ENCODE results near the gene GPATCH3.
"Not testable (repeated sequence)": the region's sequence is repeated elsewhere in the genome, so short reads cannot be mapped to it uniquely, and the experiment has no call there.

The GPATCH3 gene

GRCh38 chr1:26911399-26912146 lies 11.3 kb upstream of the GPATCH3 start:
- no peak for FAIRE-seq

GRCh38 chr1:26910343-26911160 lies 10.3 kb upstream of the GPATCH3 start:
- FAIRE-seq = no peak

GRCh38 chr1:26909951-26910342 lies 9.7 kb upstream of the GPATCH3 start:
- no peak for FAIRE-seq

- no peak for FAIRE-seq
These were observed 7.0 kb upstream of the GPATCH3 start for GRCh38 chr1:26907071-26907917.

- no peak for FAIRE-seq
These were observed 696 bp upstream of the GPATCH3 start for GRCh38 chr1:26900815-26901511.

- FAIRE-seq = no peak
These were observed 2.9 kb downstream of the GPATCH3 start for GRCh38 chr1:26897351-26897750.

GRCh38 chr1:26894263-26894662 lies 6.0 kb downstream of the GPATCH3 start:
- no peak for FAIRE-seq

GRCh38 chr1:26890467-26890796 lies 9.8 kb downstream of the GPATCH3 start:
- no peak for FAIRE-seq

GRCh38 chr1:26889551-26890466 lies 10.5 kb downstream of the GPATCH3 start, which contains the start of gene GPN2:
GPN2 (minus strand) TSS chr1:26890283; CDS start chr1:26890096, 187 bp downstream.
- peak; percentile 19 for FAIRE-seq

- no peak for FAIRE-seq
These were observed 12.0 kb downstream of the GPATCH3 start for GRCh38 chr1:26888231-26888630.

GRCh38 chr1:26887125-26887524 lies 13.1 kb downstream of the GPATCH3 start:
- no peak for FAIRE-seq

GRCh38 chr1:26882696-26883463 lies 17.4 kb downstream of the GPATCH3 start:
- no peak for FAIRE-seq

- not testable (repeated sequence) for FAIRE-seq
These were observed 18.7 kb downstream of the GPATCH3 start for GRCh38 chr1:26881611-26882010.

- FAIRE-seq = no peak
These were observed 20.5 kb downstream of the GPATCH3 start for GRCh38 chr1:26879793-26880192.

GRCh38 chr1:26877326-26877725 lies 22.9 kb downstream of the GPATCH3 start:
- FAIRE-seq = no peak

- FAIRE-seq = no peak
These were observed 25.4 kb downstream of the GPATCH3 start for GRCh38 chr1:26874896-26875295.

GRCh38 chr1:26873097-26873496 lies 27.2 kb downstream of the GPATCH3 start:
- not testable (repeated sequence) for FAIRE-seq

GRCh38 chr1:26864610-26865480 lies 35.4 kb downstream of the GPATCH3 start:
- peak; percentile 98 for FAIRE-seq

- no peak for FAIRE-seq
These were observed 36.6 kb downstream of the GPATCH3 start for GRCh38 chr1:26863685-26864077.

Measured in G401.6 (cell line).